ENCODE results near the gene FSHR. TPM values are rescaled to one million over a fixed set of nuclear protein-coding genes. Genes with fewer than 3 reads are reported as not detected.

Gene FSHR
- total RNA-seq, 1 experiment from 2014 or later, result not detected

DNA sequence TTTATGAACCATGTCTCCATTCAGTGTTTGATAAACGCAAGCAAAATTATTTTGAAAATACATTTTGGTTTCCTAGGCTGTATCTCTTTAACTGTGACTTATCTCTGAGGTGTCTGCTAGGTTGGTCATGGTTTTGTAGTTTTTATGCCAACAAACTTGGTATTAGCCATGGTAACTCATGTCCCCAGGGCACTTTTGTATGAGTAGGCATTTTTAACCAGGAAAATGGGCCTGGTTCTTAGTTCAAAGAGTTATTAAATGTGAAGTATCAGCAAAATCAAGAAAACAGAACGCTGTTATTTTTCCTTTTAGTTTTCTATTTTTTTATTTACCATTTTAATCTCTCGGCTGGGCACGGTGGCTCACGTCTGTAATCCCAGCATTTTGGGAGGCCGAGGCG lies 219.5 kb downstream of the FSHR start:
- DNase-seq (ENCODE audit: low spot score), result no peak
- in situ Hi-C loops (cut with HindIII; ENCODE audit: low sequenced_read_pairs), result no loop called here

DNA sequence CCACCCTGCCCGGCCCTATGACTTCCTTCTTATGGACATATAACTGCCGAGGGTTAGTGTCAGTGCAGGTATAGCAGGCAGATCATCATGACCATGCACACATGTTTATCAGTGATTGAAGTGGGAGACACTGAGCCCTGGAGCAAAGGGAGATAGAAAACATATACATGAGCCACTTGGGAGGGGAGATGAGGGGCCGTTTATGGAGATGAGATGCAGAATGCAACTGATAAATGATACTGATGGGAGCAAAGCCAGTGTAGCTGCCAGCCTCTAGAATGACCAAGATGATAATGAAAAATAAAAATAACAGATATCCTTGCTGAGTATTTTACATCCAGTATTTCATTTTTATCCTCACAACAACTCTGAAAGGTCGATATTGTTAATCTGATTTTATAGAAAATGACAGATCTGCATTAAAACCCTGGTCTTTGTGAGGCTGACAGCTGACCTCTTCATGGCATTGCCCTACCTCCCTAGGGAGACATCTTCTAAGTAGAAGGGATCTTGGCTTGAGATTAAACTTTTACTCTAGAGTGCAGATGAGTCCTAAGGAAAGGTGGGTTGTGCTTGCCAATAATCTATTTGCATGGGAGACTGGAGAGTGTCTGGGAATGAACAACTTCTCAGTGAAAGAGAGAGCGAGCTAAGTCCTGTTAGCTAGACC lies 220.4 kb downstream of the FSHR start:
- no peak for DNase-seq (ENCODE audit: low spot score)
- in situ Hi-C loops (cut with HindIII; ENCODE audit: low sequenced_read_pairs), result no loop called here

DNA sequence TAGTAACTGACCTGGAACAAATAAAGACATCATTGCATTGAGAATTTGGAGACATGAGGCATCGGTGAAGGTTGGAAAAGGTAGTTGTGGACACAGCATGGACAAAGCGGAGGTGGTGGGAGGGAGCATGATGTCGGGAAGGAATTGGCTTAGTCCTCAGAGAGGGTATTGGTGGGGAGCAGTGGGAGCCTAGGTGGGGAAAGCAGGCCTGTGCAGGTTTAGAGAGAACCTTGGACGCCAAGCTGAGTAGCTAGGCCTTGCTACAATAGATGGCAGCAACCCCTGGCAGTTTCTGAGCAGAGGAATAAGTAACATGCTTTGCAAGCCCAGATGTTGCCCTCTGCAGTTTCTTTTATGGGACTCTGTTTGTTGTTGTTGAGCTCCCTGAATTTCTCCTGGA lies 221.6 kb downstream of the FSHR start:
- no peak for DNase-seq (ENCODE audit: low spot score)
- in situ Hi-C loops (cut with HindIII; ENCODE audit: low sequenced_read_pairs), result no loop called here

DNA sequence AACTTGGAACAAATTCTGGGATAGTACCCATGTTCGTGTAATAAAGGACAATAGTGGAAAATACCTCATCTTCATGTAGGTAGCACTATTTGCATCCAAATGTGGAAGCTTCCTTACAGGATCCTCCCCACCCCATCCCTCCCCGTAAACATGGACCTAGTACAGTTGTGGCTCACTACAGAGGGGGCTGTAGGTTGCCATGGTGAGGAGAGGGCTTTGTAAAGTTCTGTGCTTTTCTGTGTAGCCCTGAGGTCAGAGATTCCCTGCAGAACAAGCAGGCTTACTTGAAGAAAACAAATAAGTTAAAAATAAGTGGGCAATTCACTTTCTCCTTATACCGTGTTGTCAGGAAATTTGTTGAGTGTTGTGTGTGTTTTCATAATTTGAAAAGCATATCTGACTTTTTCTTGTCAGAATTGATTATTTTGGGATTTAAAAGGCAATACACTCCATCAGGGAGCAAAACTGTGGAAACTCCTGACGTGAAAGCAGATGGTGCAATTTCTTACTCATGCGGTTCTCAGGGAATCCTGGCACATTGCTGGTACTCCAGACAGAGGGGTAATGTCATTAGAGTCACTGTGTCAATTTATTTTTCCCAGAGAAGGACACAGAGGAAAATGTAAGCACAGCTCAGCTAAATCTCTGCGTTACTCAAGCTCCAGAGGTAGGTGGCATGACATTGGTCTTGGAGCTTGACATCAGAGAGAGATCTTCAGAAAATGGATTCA lies 224.6 kb downstream of the FSHR start:
- in situ Hi-C loops (cut with HindIII; ENCODE audit: low sequenced_read_pairs), result no loop called here
- DNase-seq (ENCODE audit: low spot score), result peak; percentile 36

DNA sequence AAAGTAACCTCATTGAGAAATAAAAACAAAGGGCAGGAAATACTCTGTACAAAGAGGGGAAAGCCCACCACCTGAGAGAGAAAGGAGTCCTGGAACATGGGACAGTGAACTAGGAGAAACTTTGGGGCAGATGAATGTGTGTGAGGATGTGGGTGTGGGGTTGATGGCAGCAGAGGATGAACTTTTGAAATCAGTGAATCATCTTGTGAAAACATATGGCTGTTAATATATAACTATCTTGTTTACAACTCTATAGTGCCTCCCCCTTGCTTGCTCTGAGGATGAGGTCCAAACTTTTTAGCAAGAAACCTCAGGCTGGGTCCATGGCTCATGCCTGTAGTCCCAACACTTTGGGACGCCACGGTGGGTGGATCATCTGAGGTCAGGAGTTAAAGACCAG lies 227.0 kb downstream of the FSHR start:
- in situ Hi-C loops (cut with HindIII; ENCODE audit: low sequenced_read_pairs), result no loop called here
- DNase-seq (ENCODE audit: low spot score), result no peak

DNA sequence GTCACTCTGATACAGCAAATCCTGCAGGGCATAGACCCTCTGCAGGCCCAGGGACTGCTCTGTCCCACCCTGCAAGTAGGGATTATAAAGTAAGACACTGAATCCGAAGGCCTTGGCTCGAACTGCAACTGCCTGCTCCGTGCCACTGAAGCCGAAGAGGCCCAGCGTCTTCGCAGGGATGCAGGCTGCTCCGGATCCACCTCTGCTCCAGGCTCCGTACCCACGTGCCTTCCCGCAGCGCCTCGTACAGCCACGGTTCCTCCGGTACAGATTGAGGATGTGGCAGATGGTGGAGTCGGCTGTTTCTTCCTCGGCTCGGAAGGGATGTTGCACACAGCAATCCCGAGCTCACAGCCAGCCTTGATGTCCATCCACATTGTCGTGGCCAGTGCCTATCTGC lies 238.4 kb downstream of the FSHR start:
- in situ Hi-C loops (cut with HindIII; ENCODE audit: low sequenced_read_pairs), result no loop called here
- no peak for DNase-seq (ENCODE audit: low spot score)

DNA sequence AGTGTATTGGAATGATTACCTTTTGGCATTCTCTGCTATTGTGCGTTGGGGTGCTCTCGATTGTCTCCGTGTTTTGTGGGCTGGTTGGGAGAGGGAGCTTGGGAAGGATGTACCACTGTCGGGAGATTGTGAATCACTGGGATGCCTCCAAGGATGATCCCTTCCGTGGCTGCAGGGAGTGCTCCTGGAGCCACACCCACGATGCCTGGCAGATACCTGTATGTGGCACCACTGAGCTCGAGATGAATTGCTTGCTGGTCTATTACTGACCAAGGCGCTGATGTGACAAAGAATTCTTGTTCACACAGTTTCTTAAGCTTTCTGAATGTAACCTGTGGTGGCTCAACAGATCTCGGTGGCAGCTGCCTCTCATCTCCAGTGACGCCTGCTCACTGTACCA lies 239.1 kb downstream of the FSHR start:
- no peak for DNase-seq (ENCODE audit: low spot score)
- in situ Hi-C loops (cut with HindIII; ENCODE audit: low sequenced_read_pairs), result no loop called here

DNA sequence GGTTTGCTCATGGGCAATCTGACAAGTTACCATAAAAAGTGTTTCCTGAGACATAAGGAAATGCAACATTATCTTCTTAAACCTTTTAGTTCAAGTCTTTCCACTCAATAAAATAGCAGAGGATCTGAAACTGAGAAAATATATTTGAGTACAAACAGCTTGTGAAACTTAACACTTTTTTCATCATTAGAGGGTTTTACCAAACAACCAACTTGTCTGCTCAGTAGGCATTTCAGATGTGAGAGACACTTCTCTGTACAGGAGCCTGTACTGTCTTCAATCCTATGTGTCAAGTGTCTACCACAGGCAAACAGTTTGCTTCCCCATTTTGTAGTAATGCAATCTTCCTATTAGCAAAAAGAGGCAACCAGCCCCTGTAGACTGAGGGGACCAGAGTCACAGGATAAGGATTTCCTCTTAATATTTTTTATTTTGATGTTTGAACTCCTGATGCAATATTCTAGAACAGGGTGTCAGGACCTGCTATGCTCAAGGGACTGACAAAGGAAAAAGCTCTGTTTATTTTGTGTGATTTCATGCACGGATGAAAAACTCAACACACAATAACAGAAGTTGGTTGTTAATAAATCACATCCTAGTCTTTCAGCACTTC lies 239.7 kb downstream of the FSHR start:
- in situ Hi-C loops (cut with HindIII; ENCODE audit: low sequenced_read_pairs), result no loop called here
- DNase-seq (ENCODE audit: low spot score), result no peak
